ENCODE results near the gene CCS.

Gene CCS

GRCh38 chr11:66607126-66607834, 14.3 kb downstream of the CCS start:
- no peak overlapping the region for H3K4me3 ChIP-seq (ENCODE audit: low read depth, low read length)
- no peak for DNase-seq (ENCODE audit: low read depth)
- no peak for TF ChIP-seq CTCF (IDR thresholded peaks at IDR 0.05; ENCODE audit: insufficient read depth, low read depth, low read length, missing control alignments)

DNA sequence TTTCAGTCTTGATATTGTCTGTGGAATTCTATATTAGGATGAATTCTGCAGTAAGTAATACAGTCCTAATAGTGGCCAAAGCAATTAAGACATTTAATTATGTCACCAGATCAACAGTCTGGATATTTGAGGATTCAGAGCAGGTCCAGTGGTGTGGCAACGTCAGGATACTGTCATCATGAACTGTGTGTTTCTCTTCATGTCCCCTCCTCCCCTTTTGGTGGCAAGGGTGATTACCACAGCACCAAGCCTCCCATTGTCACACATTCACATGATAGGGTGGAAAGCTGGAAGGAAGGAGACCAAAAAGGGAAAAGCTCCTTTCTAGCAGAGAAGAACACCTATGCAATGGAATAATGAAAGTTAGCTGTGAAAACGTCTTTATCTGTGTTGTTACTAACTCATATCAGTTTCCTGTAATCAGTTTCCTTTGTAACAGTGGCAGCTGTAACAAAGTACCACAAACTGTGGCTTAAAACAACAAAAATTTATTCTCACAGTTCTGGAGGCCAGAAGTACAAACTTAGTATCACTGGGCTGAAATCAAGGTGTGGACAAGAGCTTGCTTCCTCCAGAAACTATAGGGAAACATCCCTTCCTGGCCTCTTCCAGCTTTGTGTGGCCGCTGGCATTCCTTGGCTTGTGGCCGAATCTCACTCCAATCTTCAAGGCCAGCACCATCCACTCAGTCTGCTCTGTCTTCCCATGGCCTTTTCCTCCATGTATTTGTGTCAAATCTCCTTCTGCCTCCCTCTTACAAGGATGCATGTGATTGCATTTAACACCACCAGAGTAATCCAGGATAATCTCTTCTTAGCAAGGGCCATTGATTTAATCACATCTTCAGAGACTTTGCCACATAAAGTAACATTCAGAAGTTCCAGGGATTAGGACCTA, 17.0 kb downstream of the CCS start:
- no peak for TF ChIP-seq CTCF (IDR thresholded peaks at IDR 0.05; ENCODE audit: insufficient read depth, low read depth, low read length, missing control alignments)
- H3K4me3 ChIP-seq (ENCODE audit: low read depth, low read length), result no peak overlapping the region
- DNase-seq (ENCODE audit: low read depth), result no peak

- H3K4me3 ChIP-seq (ENCODE audit: low read depth, low read length), result no peak overlapping the region
- no peak for TF ChIP-seq CTCF (IDR thresholded peaks at IDR 0.05; ENCODE audit: insufficient read depth, low read depth, low read length, missing control alignments)
- DNase-seq (ENCODE audit: low read depth), result no peak
Observed at GRCh38 chr11:66612458-66612857, 19.5 kb downstream of the CCS start.

- TF ChIP-seq CTCF (IDR thresholded peaks at IDR 0.05; ENCODE audit: insufficient read depth, low read depth, low read length, missing control alignments), result no peak
Observed at GRCh38 chr11:66614073-66614472, 21.1 kb downstream of the CCS start.

DNA sequence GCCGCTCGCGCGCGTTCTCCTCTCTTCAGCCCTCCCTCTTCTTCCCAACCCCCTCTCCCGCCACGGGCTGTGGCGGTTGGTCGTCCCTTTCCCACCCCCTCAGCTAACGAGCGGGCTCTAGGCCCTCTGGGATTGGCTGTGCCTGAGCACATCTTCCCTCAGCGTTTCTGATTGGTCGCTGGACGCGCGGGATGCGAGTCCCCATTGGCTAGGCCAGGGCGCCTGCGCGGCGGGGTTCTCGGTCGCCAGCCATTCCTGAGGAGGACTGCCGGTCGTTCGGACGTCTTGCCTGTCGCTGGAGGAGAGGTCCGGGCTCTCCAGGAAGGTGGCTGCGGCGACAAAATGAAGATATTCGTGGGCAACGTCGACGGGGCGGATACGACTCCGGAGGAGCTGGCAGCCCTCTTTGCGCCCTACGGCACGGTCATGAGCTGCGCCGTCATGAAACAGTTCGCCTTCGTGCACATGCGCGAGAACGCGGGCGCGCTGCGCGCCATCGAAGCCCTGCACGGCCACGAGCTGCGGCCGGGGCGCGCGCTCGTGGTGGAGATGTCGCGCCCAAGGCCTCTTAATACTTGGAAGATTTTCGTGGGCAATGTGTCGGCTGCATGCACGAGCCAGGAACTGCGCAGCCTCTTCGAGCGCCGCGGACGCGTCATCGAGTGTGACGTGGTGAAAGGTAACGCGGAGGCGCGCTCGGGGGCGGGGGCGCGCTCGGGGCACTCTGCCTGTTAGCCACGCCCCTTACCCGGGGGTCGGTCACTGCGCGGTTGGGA, 23.6 kb downstream of the CCS start, which contains the start of gene RBM14:
TSS of gene RBM14 (plus strand) at position 252 of the 776 bp plus-strand sequence. CDS start at position 343, 91 bp downstream.
- TF ChIP-seq CTCF (IDR thresholded peaks at IDR 0.05; ENCODE audit: insufficient read depth, low read depth, low read length, missing control alignments), result no peak
- H3K4me3 ChIP-seq (ENCODE audit: low read depth, low read length), result peak within 1 kb of the TSS; percentile 80
- peak; percentile 99 for DNase-seq (ENCODE audit: low read depth)

More at GRCh38 chr11:66614073-66614472, 21.1 kb downstream of the CCS start:
- no peak for DNase-seq (ENCODE audit: low read depth)
- no peak overlapping the region for H3K4me3 ChIP-seq (ENCODE audit: low read depth, low read length)

DNA sequence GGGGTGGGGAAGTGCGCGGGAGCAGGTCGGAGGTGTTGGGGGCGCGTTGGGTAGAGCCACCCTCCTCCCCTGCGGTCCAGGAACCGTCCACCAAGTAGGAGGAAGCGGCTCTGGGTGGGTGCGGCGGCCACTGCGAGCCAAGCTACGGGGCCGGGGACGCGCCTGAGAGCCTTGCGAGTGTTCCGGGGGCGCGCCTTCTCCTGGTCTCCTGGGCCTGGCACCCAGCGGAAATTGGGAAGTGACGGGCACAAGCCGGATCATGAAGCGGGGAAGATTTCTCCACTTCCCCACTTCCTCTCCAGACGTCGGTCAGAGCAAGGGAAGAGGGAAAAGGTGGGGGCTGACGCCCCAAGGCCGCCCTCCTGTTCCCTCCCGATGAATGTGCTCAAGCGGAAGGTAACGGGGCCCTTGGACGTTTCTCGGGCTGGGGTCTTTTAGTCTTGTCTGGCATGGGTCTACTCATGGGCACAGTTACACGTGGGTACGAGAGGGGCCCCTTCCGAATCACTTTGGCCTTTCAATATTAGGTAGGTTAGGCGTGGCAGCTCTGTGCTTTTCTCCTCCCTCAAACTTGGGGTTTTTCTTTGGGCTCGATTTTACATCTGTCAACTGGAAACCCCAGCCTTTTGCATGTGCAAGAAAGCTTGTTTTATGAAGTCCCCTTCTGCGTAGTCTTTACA, 24.3 kb downstream of the CCS start:
- DNase-seq (ENCODE audit: low read depth), result no peak
- peak overlapping the region; percentile 80 for H3K4me3 ChIP-seq (ENCODE audit: low read depth, low read length)
- TF ChIP-seq CTCF (IDR thresholded peaks at IDR 0.05; ENCODE audit: insufficient read depth, low read depth, low read length, missing control alignments), result no peak

All from GM12865 (cell line).